ENCODE data around the gene CEACAM1. TPM values are rescaled to one million over a fixed set of nuclear protein-coding genes. Genes with fewer than 3 reads are reported as not detected.

The CEACAM1 gene
- total RNA-seq, 1 experiment from 2014 or later: 7.1 TPM

DNA sequence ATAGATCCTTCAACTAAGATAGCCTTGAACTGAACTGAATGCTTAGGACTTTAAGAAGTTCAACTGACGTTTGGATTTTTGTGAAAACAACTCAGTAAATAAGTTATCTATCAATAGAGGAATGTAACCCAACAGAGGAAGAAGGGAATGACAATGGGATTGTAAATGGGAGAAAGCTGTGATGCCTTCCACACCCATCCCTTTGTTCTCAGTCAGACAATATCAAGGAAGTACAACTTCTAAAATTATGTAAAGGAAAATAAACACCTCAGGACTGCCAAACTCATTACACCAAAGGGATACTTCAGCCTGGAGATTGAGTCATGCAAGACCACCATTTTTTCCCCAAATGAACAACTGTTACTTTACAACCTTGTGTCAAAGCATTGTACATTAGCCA is 45.4 kb upstream of the CEACAM1 start:
- no peaks in the 10 kb centered on the region for H3K36me3 ChIP-seq (ENCODE audit: control insufficient read depth, insufficient read depth, low read length)
- H3K4me1 ChIP-seq: peaks cover 10% of the 10 kb centered on the region
- no peaks in the 10 kb centered on the region for H3K4me1 Mint-ChIP-seq (ENCODE audit: low read depth, unreplicated experiment)
- BruUV-seq (replicated peaks): no TSS peak
- no peaks in the 10 kb centered on the region for H3K27me3 Mint-ChIP-seq (ENCODE audit: insufficient read depth, unreplicated experiment)
- ChIA-PET CTCF (no interaction called here), POLR2A (no interaction called here)
- intact Hi-C loops (cut with micrococcal nuclease; ENCODE audit: unreplicated experiment): no loop called here
- H3K27me3 ChIP-seq (replicated peaks; ENCODE audit: control insufficient read depth, insufficient read depth, low read length): no peaks in the 10 kb centered on the region
- H3K27ac Mint-ChIP-seq (ENCODE audit: unreplicated experiment): no peak overlapping the region
- no peak overlapping the region for H3K4me3 Mint-ChIP-seq (ENCODE audit: unreplicated experiment)
- no peak for DNase-seq
- no peaks in the 10 kb centered on the region for H3K36me3 Mint-ChIP-seq (ENCODE audit: insufficient read depth, unreplicated experiment)
- no peaks in the 10 kb centered on the region for H3K9me3 ChIP-seq
- TF ChIP-seq, protein P1, sequence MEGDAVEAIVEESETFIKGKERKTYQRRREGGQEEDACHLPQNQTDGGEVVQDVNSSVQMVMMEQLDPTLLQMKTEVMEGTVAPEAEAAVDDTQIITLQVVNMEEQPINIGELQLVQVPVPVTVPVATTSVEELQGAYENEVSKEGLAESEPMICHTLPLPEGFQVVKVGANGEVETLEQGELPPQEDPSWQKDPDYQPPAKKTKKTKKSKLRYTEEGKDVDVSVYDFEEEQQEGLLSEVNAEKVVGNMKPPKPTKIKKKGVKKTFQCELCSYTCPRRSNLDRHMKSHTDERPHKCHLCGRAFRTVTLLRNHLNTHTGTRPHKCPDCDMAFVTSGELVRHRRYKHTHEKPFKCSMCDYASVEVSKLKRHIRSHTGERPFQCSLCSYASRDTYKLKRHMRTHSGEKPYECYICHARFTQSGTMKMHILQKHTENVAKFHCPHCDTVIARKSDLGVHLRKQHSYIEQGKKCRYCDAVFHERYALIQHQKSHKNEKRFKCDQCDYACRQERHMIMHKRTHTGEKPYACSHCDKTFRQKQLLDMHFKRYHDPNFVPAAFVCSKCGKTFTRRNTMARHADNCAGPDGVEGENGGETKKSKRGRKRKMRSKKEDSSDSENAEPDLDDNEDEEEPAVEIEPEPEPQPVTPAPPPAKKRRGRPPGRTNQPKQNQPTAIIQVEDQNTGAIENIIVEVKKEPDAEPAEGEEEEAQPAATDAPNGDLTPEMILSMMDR (IDR thresholded peaks at IDR 0.05; ENCODE audit: insufficient read depth in 1 of 2, low read depth in 1 of 2, low read length in 1 of 2, severe bottlenecking in 1 of 2, unreplicated experiment in 1 of 2): no peak
- H3K9me3 Mint-ChIP-seq (ENCODE audit: unreplicated experiment): no peaks in the 10 kb centered on the region
- H3K4me3 ChIP-seq (ENCODE audit: low read depth, low read length): no peak overlapping the region

DNA sequence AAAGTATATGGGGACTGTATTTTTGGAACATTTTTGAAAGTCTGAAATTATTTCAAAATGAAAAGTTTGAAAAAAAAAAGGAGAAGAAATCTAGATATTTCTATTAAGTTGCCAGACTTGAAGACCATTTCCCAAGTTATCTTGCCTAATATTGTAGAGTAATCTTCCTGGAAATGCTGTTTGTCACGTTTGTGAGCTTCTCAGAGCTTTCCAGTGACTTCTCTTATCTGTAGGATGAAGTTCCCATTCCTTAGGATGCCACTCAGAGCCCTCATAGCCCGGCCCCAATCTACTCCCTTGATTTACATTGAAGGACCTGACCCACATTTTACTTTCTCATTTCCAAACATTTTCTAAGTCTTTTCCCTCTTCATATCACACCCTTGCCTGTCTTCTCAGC is 42.8 kb upstream of the CEACAM1 start:
- BruUV-seq (replicated peaks): no TSS peak

DNA sequence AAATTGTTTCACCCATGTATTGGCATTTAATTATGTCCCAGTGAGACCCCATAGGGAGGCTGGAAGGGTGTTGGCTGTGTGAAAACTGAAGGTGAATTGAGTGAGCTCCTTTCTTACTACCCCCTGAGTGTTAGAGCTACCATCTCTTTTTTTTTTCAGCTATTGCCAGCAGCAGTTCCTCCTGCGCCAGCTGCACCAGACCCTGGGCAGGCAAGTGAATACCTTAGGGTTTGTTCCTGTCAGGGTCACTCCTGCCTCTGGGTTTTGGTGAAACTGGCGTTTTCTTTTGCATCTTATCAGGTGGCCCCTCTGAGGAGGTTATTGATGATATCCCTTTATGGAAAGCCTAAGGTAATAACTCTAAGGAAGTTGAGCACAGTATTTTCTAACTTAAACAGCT is 40.9 kb upstream of the CEACAM1 start:
- H3K27me3 Mint-ChIP-seq (ENCODE audit: insufficient read depth, unreplicated experiment): no peaks in the 10 kb centered on the region
- H3K36me3 Mint-ChIP-seq (ENCODE audit: insufficient read depth, unreplicated experiment): no peaks in the 10 kb centered on the region
- H3K27me3 ChIP-seq (replicated peaks; ENCODE audit: control insufficient read depth, insufficient read depth, low read length): no peaks in the 10 kb centered on the region
- no peak overlapping the region for H3K4me3 Mint-ChIP-seq (ENCODE audit: unreplicated experiment)
- DNase-seq: no peak
- no peak overlapping the region for H3K4me3 ChIP-seq (ENCODE audit: low read depth, low read length)
- intact Hi-C loops (cut with micrococcal nuclease; ENCODE audit: unreplicated experiment): no loop called here
- no TSS peak for BruUV-seq (replicated peaks)
- no peaks in the 10 kb centered on the region for H3K36me3 ChIP-seq (ENCODE audit: control insufficient read depth, insufficient read depth, low read length)
- POLR2A ChIA-PET: no interaction called here
- TF ChIP-seq, protein P1 (IDR thresholded peaks at IDR 0.05; ENCODE audit: insufficient read depth in 1 of 2, low read depth in 1 of 2, low read length in 1 of 2, severe bottlenecking in 1 of 2, unreplicated experiment in 1 of 2): no peak
- no peaks in the 10 kb centered on the region for H3K4me1 Mint-ChIP-seq (ENCODE audit: low read depth, unreplicated experiment)
- H3K9me3 Mint-ChIP-seq (ENCODE audit: unreplicated experiment): no peaks in the 10 kb centered on the region
- H3K9me3 ChIP-seq: no peaks in the 10 kb centered on the region
- peaks cover 3% of the 10 kb centered on the region; the same call in 1 of the 2 replicates for H3K4me1 ChIP-seq
- CTCF ChIA-PET: no interaction called here
- H3K27ac Mint-ChIP-seq (ENCODE audit: unreplicated experiment): no peak overlapping the region

More for the DNA sequence above, 42.8 kb upstream of the CEACAM1 start:
- no peaks in the 10 kb centered on the region for H3K27me3 ChIP-seq (replicated peaks; ENCODE audit: control insufficient read depth, insufficient read depth, low read length)
- peaks cover 3% of the 10 kb centered on the region; the same call in 1 of the 2 replicates for H3K4me1 ChIP-seq
- Mint-ChIP-seq H3K36me3 (ENCODE audit: insufficient read depth, unreplicated experiment) (no peaks in the 10 kb centered on the region), H3K27me3 (ENCODE audit: insufficient read depth, unreplicated experiment) (no peaks in the 10 kb centered on the region), H3K4me1 (ENCODE audit: low read depth, unreplicated experiment) (no peaks in the 10 kb centered on the region), H3K9me3 (ENCODE audit: unreplicated experiment) (no peaks in the 10 kb centered on the region), H3K4me3 (ENCODE audit: unreplicated experiment) (no peak overlapping the region), H3K27ac (ENCODE audit: unreplicated experiment) (no peak overlapping the region)
- H3K4me3 ChIP-seq (ENCODE audit: low read depth, low read length): no peak overlapping the region
- H3K9me3 ChIP-seq: no peaks in the 10 kb centered on the region
- ChIA-PET POLR2A (no interaction called here), CTCF (no interaction called here)
- no peaks in the 10 kb centered on the region for H3K36me3 ChIP-seq (ENCODE audit: control insufficient read depth, insufficient read depth, low read length)
- TF ChIP-seq, protein P1 (IDR thresholded peaks at IDR 0.05; ENCODE audit: insufficient read depth in 1 of 2, low read depth in 1 of 2, low read length in 1 of 2, severe bottlenecking in 1 of 2, unreplicated experiment in 1 of 2): no peak
- intact Hi-C loops (cut with micrococcal nuclease; ENCODE audit: unreplicated experiment): no loop called here
- DNase-seq: no peak

Measured in Caco-2 (cell line).